SK-N-SH (cell line): ENCODE measurements around the gene TCN2. TPM values are rescaled to one million over a fixed set of nuclear protein-coding genes. Genes with fewer than 3 reads are reported as not detected.

Experiments
- CTCF ChIA-PET: fragments of 300-600, 350-600 bp; formaldehyde crosslinking; extraction: SDS; loops from one replicate; lab custom pipeline; 2021; lab: Yijun Ruan, JAX
- POLR2A ChIA-PET: fragments of 350-600 bp; sonication (Branson Sonifier 250); formaldehyde crosslinking; extraction: SDS; loops from one replicate; lab custom pipeline; 2020; ENCODE audit warnings: antibody characterized with exemption, inconsistent platforms; lab: Yijun Ruan, JAX
- DNase-seq: peaks from one replicate; pipeline ENCODE4 v3.0.0; 2012
- H2AFZ ChIP-seq: fragments of 200-600 bp; sonication (generic); 2 replicates; pipeline ENCODE4 v1.8.1; 2016; ENCODE audit warnings: antibody characterized with exemption, mild to moderate bottlenecking, low read depth
- H3F3A ChIP-seq: fragments of 200-600 bp; sonication (generic); replicated peaks from 2 replicates; pipeline ENCODE3; 2016; ENCODE audit warnings: antibody characterized with exemption, mild to moderate bottlenecking; ENCODE audit not compliant: insufficient read depth
- H3K27ac ChIP-seq, 2 experiments: fragments of 200-500 bp in 1 of 2; fragments of 200-600 bp in 1 of 2; sonication (Bioruptor generic) in 1 of 2; sonication (generic), shearing (Covaris generic) in 1 of 2; 2 replicates each; pipeline versions ENCODE4 v1.5.1 to v1.6.1; 2014 to 2016; ENCODE audit warnings: low read depth in 2 of 2, inconsistent platforms in 1 of 2, low read length in 1 of 2, mild to moderate bottlenecking in 1 of 2, mixed read lengths in 1 of 2
- H3K27me3 ChIP-seq: fragments of 200-600 bp; sonication (generic), shearing (Covaris generic); 2 replicates; pipeline ENCODE4 v1.6.1; 2016; ENCODE audit warnings: mixed run types; ENCODE audit not compliant: insufficient read depth
- H3K36me3 ChIP-seq, 2 experiments: fragments of 200-500 bp in 1 of 2; fragments of 200-600 bp in 1 of 2; sonication (Bioruptor generic) in 1 of 2; sonication (generic) in 1 of 2; replicated peaks in 1 of 2; 2 replicates each; pipeline versions ENCODE3 to v1.5.1; 2014 to 2016; ENCODE audit warnings: low read length in 1 of 2, mild to moderate bottlenecking in 1 of 2; ENCODE audit not compliant: insufficient read depth in 2 of 2, control insufficient read depth in 1 of 2
- H3K4me1 ChIP-seq, 2 experiments: fragments of 200-500 bp in 1 of 2; fragments of 200-600 bp in 1 of 2; sonication (Bioruptor generic) in 1 of 2; sonication (generic), shearing (Covaris generic) in 1 of 2; 2 replicates each; pipeline versions ENCODE4 v1.5.1 to v1.6.1; 2014 to 2016; ENCODE audit warnings: low read depth in 1 of 2, low read length in 1 of 2, mixed run types in 1 of 2; ENCODE audit not compliant: insufficient read depth in 2 of 2, control insufficient read depth in 1 of 2
- H3K4me2 ChIP-seq: fragments of 200-600 bp; sonication (generic), shearing (Covaris generic); 2 replicates; pipeline ENCODE4 v1.6.1; 2017; ENCODE audit warnings: mixed run types
- H3K4me3 ChIP-seq, 2 experiments: fragments of 200-500 bp in 1 of 2; fragments of 200-600 bp in 1 of 2; sonication (Bioruptor generic) in 1 of 2; sonication (generic), shearing (Covaris generic) in 1 of 2; 2 replicates each; pipeline versions ENCODE4 v1.5.1 to v1.8.1; 2014 to 2016; ENCODE audit warnings: low read depth in 2 of 2, inconsistent platforms in 1 of 2, low read length in 1 of 2, mild to moderate bottlenecking in 1 of 2, mixed read lengths in 1 of 2, moderate library complexity in 1 of 2
- H3K79me2 ChIP-seq: fragments of 200-600 bp; sonication (generic); 2 replicates; pipeline ENCODE4 v1.8.1; 2017; ENCODE audit warnings: mild to moderate bottlenecking; ENCODE audit not compliant: insufficient read depth
- H3K9ac ChIP-seq: fragments of 200-600 bp; sonication (generic); 2 replicates; pipeline ENCODE4 v1.6.1; 2017; ENCODE audit warnings: mixed run types
- H3K9me2 ChIP-seq: fragments of 200-600 bp; sonication (generic); 2 replicates; pipeline ENCODE4 v1.6.1; 2017; ENCODE audit warnings: mixed run types
- H3K9me3 ChIP-seq: fragments of 200-600 bp; sonication (generic); 2 replicates; pipeline ENCODE4 v1.6.1; 2017; ENCODE audit warnings: mixed run types, mild to moderate bottlenecking, moderate library complexity
- H4K20me1 ChIP-seq: fragments of 200-600 bp; sonication (generic); 2 replicates; pipeline ENCODE4 v1.6.1; 2017; ENCODE audit warnings: mild to moderate bottlenecking, mixed run types; ENCODE audit not compliant: insufficient read depth
- CHD2 ChIP-seq: fragments of 150-350 bp; IDR thresholded peaks from 2 replicates; pipeline ENCODE4 v1.6.1; 2018; ENCODE audit warnings: low read length; ENCODE audit not compliant: partially characterized antibody
- CTCF ChIP-seq: fragments of 200-600 bp; sonication (generic); IDR thresholded peaks from 2 replicates; pipeline ENCODE4 v1.6.1; 2017; ENCODE audit warnings: antibody characterized with exemption, mild to moderate bottlenecking, moderate library complexity
- ELF1 ChIP-seq: IDR thresholded peaks from 2 replicates; pipeline ENCODE4 v1.4.0; 2012
- EP300 ChIP-seq, 2 experiments: IDR thresholded peaks; 2 replicates each; pipeline versions ENCODE4 v1.4.0 to v1.6.1; 2012; ENCODE audit warnings: borderline replicate concordance in 1 of 2, low read depth in 1 of 2, low read length in 1 of 2
- FOSL2 ChIP-seq: IDR thresholded peaks from 2 replicates; pipeline ENCODE4 v1.4.0; 2012; ENCODE audit warnings: low read depth, mild to moderate bottlenecking, moderate library complexity, borderline replicate concordance
- FOXJ3 ChIP-seq: sonication (generic); formaldehyde crosslinking; IDR thresholded peaks from 2 replicates; pipeline ENCODE4 v1.5.1; 2020; ENCODE audit warnings: mild to moderate bottlenecking, missing genetic modification reagents
- FOXM1 ChIP-seq: IDR thresholded peaks from 2 replicates; pipeline ENCODE4 v1.4.0; 2012; ENCODE audit warnings: low read depth, mild to moderate bottlenecking
- JUND ChIP-seq: IDR thresholded peaks from 2 replicates; pipeline ENCODE4 v1.4.0; 2012
- MEF2A ChIP-seq: IDR thresholded peaks from 2 replicates; pipeline ENCODE4 v1.4.0; 2012; ENCODE audit warnings: low read depth, borderline replicate concordance
- MXI1 ChIP-seq: IDR thresholded peaks from 2 replicates; pipeline ENCODE4 v1.6.1; 2012; ENCODE audit warnings: mild to moderate bottlenecking, low read depth, low read length, improper control_type of control experiment
- NRF1 ChIP-seq: IDR thresholded peaks from 2 replicates; pipeline ENCODE4 v1.6.1; 2012; ENCODE audit warnings: low read depth, mild to moderate bottlenecking, low read length
- POLR2AphosphoS5 ChIP-seq: IDR thresholded peaks from 2 replicates; pipeline ENCODE4 v1.6.1; 2012; ENCODE audit warnings: low read depth, low read length
- RXRA ChIP-seq: IDR thresholded peaks from 2 replicates; pipeline ENCODE4 v1.4.0; 2012; ENCODE audit warnings: low read depth, mild to moderate bottlenecking, borderline replicate concordance
- TEAD4 ChIP-seq: IDR thresholded peaks from 2 replicates; pipeline ENCODE4 v1.4.0; 2012; ENCODE audit warnings: mild to moderate bottlenecking, borderline replicate concordance; ENCODE audit not compliant: insufficient read depth
- USF1 ChIP-seq: IDR thresholded peaks from 2 replicates; pipeline ENCODE4 v1.4.0; 2012; ENCODE audit warnings: low read depth, borderline replicate concordance
- USF2 ChIP-seq: fragments of 150-350 bp; IDR thresholded peaks from 2 replicates; pipeline ENCODE4 v1.6.1; 2017; ENCODE audit warnings: antibody characterized with exemption, low read length, low read depth, borderline replicate concordance
- YY1 ChIP-seq: IDR thresholded peaks from 2 replicates; pipeline ENCODE4 v1.4.0; 2012; ENCODE audit warnings: low read depth, mild to moderate bottlenecking
- ZBTB33 ChIP-seq: IDR thresholded peaks from 2 replicates; pipeline ENCODE4 v1.4.0; 2012; ENCODE audit warnings: low read depth, borderline replicate concordance
- WGBS: methylation state at CpG from one replicate; pipeline ENCODE4 v1.1.6; 2017; ENCODE audit warnings: low lambda C conversion rate; 5-methylcytosine and 5-hydroxymethylcytosine counted together
- polyA plus RNA-seq, 3 experiments: library from polyadenylated mRNA; depleted of rRNA; stranded (reverse); fragments of >200 nt; gene quantifications; 2 replicates each; pipeline ENCODE4 v1.2.3, GENCODE V29; 2012

Gene TCN2
- polyA plus RNA-seq, 1 of the 3 experiments (the other 2 are of a cell fraction): 4.1 TPM

GRCh38 chr22:30640361-30640760, 33.4 kb downstream of the TCN2 start:
- H3K4me3 ChIP-seq: no peak overlapping the region
- H3F3A ChIP-seq: peaks cover 14% of the 10 kb centered on the region
- no peak overlapping the region for H2AFZ ChIP-seq
- H3K9me3 ChIP-seq: no peaks in the 10 kb centered on the region
- H3K27me3 ChIP-seq: no peaks in the 10 kb centered on the region
- TF ChIP-seq CTCF (no peak), NRF1 (no peak), ZBTB33 (no peak), YY1 (no peak), RXRA (no peak), CHD2 (no peak), POLR2AphosphoS5 (no peak), JUND (no peak), FOXJ3 (no peak), USF1 (no peak), ELF1 (no peak), MEF2A (no peak), FOSL2 (no peak), FOXM1 (no peak), EP300 (IDR thresholded peaks at IDR 0.05; ENCODE audit: borderline replicate concordance in 1 of 2, low read depth in 1 of 2, low read length in 1 of 2) (no peak), TEAD4 (no peak), MXI1 (no peak), USF2 (no peak)
- H3K79me2 ChIP-seq: peaks cover 71% of the 10 kb centered on the region
- H3K4me2 ChIP-seq: no peak overlapping the region
- POLR2A ChIA-PET: no interaction called here
- 98% methylated on average over 3 of the region's 4 CpGs for WGBS
- DNase-seq: no peak
- no peak overlapping the region for H3K9ac ChIP-seq
- no peak overlapping the region for H3K27ac ChIP-seq
- H3K4me1 ChIP-seq: peaks cover 21 to 38% of the 10 kb centered on the region in 2 experiments; a peak in 2 of 4 replicates
- no peaks in the 10 kb centered on the region for H3K9me2 ChIP-seq
- CTCF ChIA-PET: no interaction called here
- H3K36me3 ChIP-seq: peaks cover 0 to 3% of the 10 kb centered on the region in 2 experiments
- no peaks in the 10 kb centered on the region for H4K20me1 ChIP-seq
